Heart left ventricle (tissue), 16 donors: Measurements from ENCODE around the gene PDE6C. TPM values are rescaled to one million over a fixed set of nuclear protein-coding genes. Genes with fewer than 3 reads are reported as not detected.
A peak's percentile ranks its signal among the peaks of the same experiment; 100 is the strongest.

ENCODE experiments used
- ATAC-seq, 4 donors: fragments of 200-7000 bp; cut with Tn5 transposase; one replicate each; pipeline ENCODE4 v1.9.1; 2020 to 2022; ENCODE audit warnings: moderate library complexity in 4 of 4, mild to moderate bottlenecking in 3 of 4, moderate number of reproducible peaks in 1 of 4
- DNase-seq, 5 donors: peaks; one replicate each; pipeline ENCODE4 v3.0.0-alpha.2; 2020
- H3K27ac ChIP-seq, 12 donors: fragments of 200-600 bp; sonication (generic) in 4 of 12; one replicate each; pipeline versions ENCODE4 v1.5.0 to v1.8.0; 2016 to 2022; ENCODE audit warnings: mild to moderate bottlenecking in 2 of 12
- H3K27me3 ChIP-seq, 9 donors: fragments of 200-600 bp; sonication (generic) in 2 of 9; one replicate each; pipeline versions ENCODE4 v1.5.1 to v1.8.0; 2016 to 2022; ENCODE audit warnings: mild to moderate bottlenecking in 3 of 9
- H3K36me3 ChIP-seq, 9 donors: fragments of 200-600 bp; sonication (generic) in 2 of 9; one replicate each; pipeline versions ENCODE4 v1.5.0 to v1.8.0; 2018 to 2022; ENCODE audit warnings: mild to moderate bottlenecking in 2 of 9
- H3K4me1 ChIP-seq, 12 donors: fragments of 200-600 bp; sonication (generic) in 4 of 12; one replicate each; pipeline versions ENCODE4 v1.5.0 to v1.8.0; 2016 to 2022; ENCODE audit warnings: mild to moderate bottlenecking in 3 of 12
- H3K4me3 ChIP-seq, 12 donors: fragments of 200-600 bp; sonication (generic) in 4 of 12; one replicate each; pipeline versions ENCODE4 v1.5.0 to v1.8.0; 2017 to 2022; ENCODE audit warnings: mild to moderate bottlenecking in 9 of 12, moderate library complexity in 4 of 12
- H3K9me3 ChIP-seq, 12 donors: fragments of 200-600 bp; sonication (generic) in 4 of 12; one replicate each; pipeline versions ENCODE4 v1.5.0 to v1.8.0; 2016 to 2022; ENCODE audit warnings: mild to moderate bottlenecking in 1 of 12
- CTCF ChIP-seq, 12 donors: fragments of 200-600 bp; sonication (generic) in 4 of 12; IDR thresholded peaks; one replicate each; pipeline versions ENCODE4 v1.5.0 to v1.8.0; 2018 to 2022; ENCODE audit warnings: antibody characterized with exemption in 12 of 12, mild to moderate bottlenecking in 5 of 12
- POLR2A ChIP-seq, 2 donors: fragments of 450-650 bp; IDR thresholded peaks; one replicate each; pipeline ENCODE4 v1.6.1; 2017; ENCODE audit warnings: antibody characterized with exemption in 2 of 2, mild to moderate bottlenecking in 2 of 2, moderate library complexity in 2 of 2
- WGBS, 4 donors: extraction: QIAGEN DNeasy Blood & Tissue Kit in 2 of 4; methylation state at CpG; one replicate each; pipeline versions ENCODE4 v1.1.5 to v1.1.7; 2013 to 2018; 5-methylcytosine and 5-hydroxymethylcytosine counted together
- intact Hi-C, 10 donors: fragments of 100-400 bp; cut with DNase I; formaldehyde crosslinking; loops; one replicate each; pipeline versions ENCODE4 v1.11.1 to v1.14.2; 2022
- polyA plus RNA-seq, 2 donors: library from polyadenylated mRNA; stranded (reverse); fragments of 200-250 nt; gene quantifications; one replicate each; pipeline ENCODE4 v1.2.3, GENCODE V29; 2013
- total RNA-seq, 9 donors: library from RNA; depleted of rRNA in 2 of 9; stranded (reverse); fragments of >200 nt in 2 of 9; fragmentation: NEBNext Ultra II Directional in 3 of 9; extraction: Animal tissue kit (Norgen Biotek cat#: 25700) in 3 of 9; gene quantifications; one replicate each; pipeline versions ENCODE4 v1.1.0 to v1.2.4, GENCODE V29; 2016 to 2023
- donor health status: ischemic (EF 13 %, LVEDD 7.1; RV severe dilation, severe dysfunction).
- donor health status: healthy with polysubstance abuse.
- donor health status: DM: no; HTN: yes; CAD: no.
- donor health status: DM: no; HTN: no; CAD: no.
- donor health status: ischemic (EF 25% LVEDD 6.9; RV normal size, moderate dysfunction).
- donor health status: ischemic (EF 25% LVEDD 5.7; RV mildly dilated, moderate dysfunction).
- donor health status: healthy.
- donor health status: DM: yes; HTN: yes; CAD: no.
- donor health status: ischemic (EF 35%, LVEDD 5.7; RV mildly dilated, moderate dysfunction).
- donor health status: nonischemic (EF 11% LVEDD 7.7; RV severe dilation, severe dysfunction).
- donor health status: DM: yes; HTN: yes; CAD: no.
- donor health status: PGD.
- donor health status: ischemic (EF 29% LVEDD 5.4; RV normal size, mild dysfunction).
- donor health status: nonischemic (EF 23%, LVEDD 6.1; RV moderate dilation, normal function).

PDE6C gene
- total and polyA plus RNA-seq, 11 donors = not detected

DNA sequence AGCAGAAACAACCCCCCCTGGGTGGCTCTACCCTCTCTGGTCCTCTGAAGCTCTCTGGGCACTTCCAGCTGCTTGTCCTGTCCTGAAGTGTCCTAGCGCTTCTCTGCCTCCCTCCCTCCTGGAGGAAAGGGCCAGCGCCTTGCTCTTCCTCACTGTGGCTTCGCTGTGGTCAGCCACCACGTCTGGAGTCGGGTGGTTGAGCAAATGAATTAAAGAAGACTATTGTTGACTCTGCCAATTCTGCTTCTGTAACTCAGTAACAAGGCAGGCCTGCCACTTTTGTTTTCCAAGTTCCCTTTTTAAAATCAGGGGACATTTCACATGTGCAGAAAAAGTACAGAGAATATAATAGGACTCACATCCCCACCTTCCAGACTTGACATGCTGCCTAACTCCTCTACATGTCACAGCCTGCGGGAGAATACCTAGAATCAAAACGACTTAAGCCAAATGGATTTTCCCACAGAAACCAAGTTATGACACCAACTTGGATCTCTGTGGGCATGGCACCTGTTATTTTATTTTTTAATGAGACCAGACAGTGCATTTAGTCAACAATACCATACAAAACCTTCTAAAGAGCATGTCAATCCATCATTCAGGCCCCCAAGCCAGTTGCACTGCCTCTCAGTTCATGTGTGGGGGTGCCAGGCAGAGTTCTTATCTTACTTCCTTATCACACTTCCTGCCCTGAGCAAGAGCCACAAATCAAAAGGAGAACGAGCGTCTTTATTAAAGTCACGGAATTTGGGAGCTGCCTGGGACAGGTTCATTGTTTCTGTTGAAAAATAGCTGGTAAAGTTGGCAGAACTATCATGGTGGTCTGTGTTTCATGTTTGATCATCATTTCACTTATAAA lies 39.1 kb upstream of the PDE6C start:
- DNase-seq (peak in 4 of 5 donors; percentile 21 to 74 (median 48)), ATAC-seq (peak in 3 of 4 donors; percentile 54 to 81 (median 67))
- no peaks in the 10 kb centered on the region for H3K36me3 ChIP-seq
- H3K27me3 ChIP-seq = peaks cover 0 to 29% (median 10%) of the 10 kb centered on the region in 9 donors
- no peaks in the 10 kb centered on the region for H3K9me3 ChIP-seq
- intact Hi-C loops = no loop called here
- TF ChIP-seq POLR2A (IDR thresholded peaks at IDR 0.05) (no peak), CTCF (IDR thresholded peaks at IDR 0.05) (no peak)
- WGBS, 4 donors = 46 to 58% (median 52%) methylated on average over 10 of the region's 10 CpGs
- no peak overlapping the region for H3K4me3 ChIP-seq
- H3K27ac ChIP-seq = no peak overlapping the region
- peaks cover 0 to 26% (median 0%) of the 10 kb centered on the region in 12 donors for H3K4me1 ChIP-seq

DNA sequence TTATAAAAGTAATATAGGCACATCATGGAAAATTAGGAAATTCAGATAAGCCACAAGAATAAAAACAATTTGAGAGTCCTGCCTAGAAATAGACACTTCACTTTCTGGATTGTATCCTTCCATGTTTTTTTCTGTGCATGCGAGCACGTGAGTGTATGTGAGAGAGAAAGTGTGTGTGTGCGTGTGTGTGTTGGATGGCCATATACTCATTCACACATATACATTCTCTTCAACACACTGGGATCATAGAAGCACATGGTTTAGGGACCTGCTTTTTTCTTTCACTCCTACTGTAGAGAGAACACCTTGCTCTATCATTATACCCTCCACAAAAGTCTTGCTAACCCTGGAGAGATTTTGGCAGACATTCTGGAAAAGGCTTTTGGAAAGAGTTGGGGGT lies 38.4 kb upstream of the PDE6C start:
- Histone ChIP-seq H3K27me3 (peaks cover 0 to 23% (median 6%) of the 10 kb centered on the region in 9 donors), H3K4me3 (no peak overlapping the region), H3K27ac (no peak overlapping the region), H3K36me3 (no peaks in the 10 kb centered on the region), H3K4me1 (peaks cover 0 to 26% (median 0%) of the 10 kb centered on the region in 12 donors), H3K9me3 (no peaks in the 10 kb centered on the region)
- intact Hi-C loops = no loop called here
- WGBS, 4 donors = 66 to 81% (median 77%) methylated on average over 3 of the region's 3 CpGs
- no peak for TF ChIP-seq POLR2A (IDR thresholded peaks at IDR 0.05)
- TF ChIP-seq CTCF (IDR thresholded peaks at IDR 0.05) = no peak
- no peak for DNase-seq
- ATAC-seq = no peak

DNA sequence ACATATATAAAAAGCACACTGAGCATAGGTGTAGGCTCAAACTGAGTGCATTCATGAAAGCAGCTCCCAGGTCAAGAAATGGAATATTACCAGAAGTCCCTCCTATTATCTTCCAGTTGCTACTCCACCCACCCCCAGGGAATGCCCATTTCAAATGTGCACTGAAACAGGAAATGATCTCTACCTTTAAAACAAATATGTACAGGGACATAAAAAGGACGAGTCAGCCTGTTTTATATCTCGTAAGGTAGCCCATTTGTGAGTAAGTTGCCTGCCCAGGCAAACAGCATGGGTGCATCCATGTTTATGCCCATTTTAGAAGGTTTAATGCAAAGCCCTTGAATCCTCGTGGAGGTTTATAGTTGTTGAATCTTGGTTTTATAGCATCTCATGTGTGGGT lies 35.4 kb upstream of the PDE6C start:
- DNase-seq (no peak), ATAC-seq (no peak)
- Histone ChIP-seq H3K27ac (no peak overlapping the region), H3K36me3 (no peaks in the 10 kb centered on the region), H3K4me3 (no peak overlapping the region), H3K9me3 (peaks cover 0 to 10% (median 0%) of the 10 kb centered on the region in 12 donors), H3K4me1 (peaks cover 0 to 19% (median 0%) of the 10 kb centered on the region in 12 donors), H3K27me3 (peaks cover 0 to 14% (median 0%) of the 10 kb centered on the region in 9 donors)
- WGBS, 4 donors = 63 to 74% (median 66%) methylated on average over 3 of the region's 3 CpGs
- intact Hi-C loops = no loop called here
- TF ChIP-seq CTCF (IDR thresholded peaks at IDR 0.05) = no peak
- no peak for TF ChIP-seq POLR2A (IDR thresholded peaks at IDR 0.05)

DNA sequence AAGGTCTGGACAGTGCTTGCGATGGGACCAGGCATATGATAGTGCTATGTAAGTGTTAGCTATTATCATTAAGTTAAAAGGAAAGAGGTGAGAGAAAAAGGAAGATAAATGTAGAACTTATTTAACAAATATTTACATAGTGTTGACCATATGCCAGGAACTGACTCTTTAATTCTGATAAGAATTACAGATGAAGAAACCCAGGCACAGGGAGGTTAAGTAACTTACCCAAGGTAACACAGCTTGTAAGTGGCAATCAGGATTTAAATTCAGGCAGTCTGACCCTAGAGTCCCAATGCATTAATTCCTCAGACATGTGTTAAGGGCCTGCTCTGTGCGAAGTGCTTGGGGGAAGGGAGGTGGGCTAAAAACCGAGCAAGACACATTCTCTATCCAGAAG lies 34.8 kb upstream of the PDE6C start:
- Histone ChIP-seq H3K4me1 (peaks cover 0 to 13% (median 0%) of the 10 kb centered on the region in 12 donors), H3K9me3 (peaks cover 0 to 10% (median 0%) of the 10 kb centered on the region in 12 donors), H3K36me3 (no peaks in the 10 kb centered on the region), H3K4me3 (no peak overlapping the region), H3K27me3 (peaks cover 0 to 12% (median 0%) of the 10 kb centered on the region in 9 donors), H3K27ac (no peak overlapping the region)
- intact Hi-C loops = no loop called here
- ATAC-seq (no peak), DNase-seq (no peak)
- TF ChIP-seq CTCF (IDR thresholded peaks at IDR 0.05) (no peak), POLR2A (IDR thresholded peaks at IDR 0.05) (no peak)
- 83 to 91% (median 86%) methylated on average over 3 of the region's 3 CpGs for WGBS, 4 donors
